Right lobe of liver (tissue), 6 donors: ENCODE data around the gene GRIN3A. TPM values are rescaled to one million over a fixed set of nuclear protein-coding genes. Genes with fewer than 3 reads are reported as not detected.

Experiments used
- ATAC-seq, 4 donors: fragments of 200-7000 bp; cut with Tn5 transposase; one replicate each; pipeline ENCODE4 v1.9.1; 2020; ENCODE audit warnings: mild to moderate bottlenecking in 4 of 4, moderate library complexity in 4 of 4
- DNase-seq, 3 donors: peaks; one replicate each; pipeline ENCODE4 v3.0.0-alpha.2; 2020
- H3K27ac ChIP-seq, 3 donors: fragments of 200-600 bp; one replicate each; pipeline ENCODE4 v1.8.0; 2022
- H3K27me3 ChIP-seq, 2 donors: fragments of 200-600 bp; one replicate each; pipeline ENCODE4 v1.8.0; 2022
- H3K36me3 ChIP-seq, 4 donors: fragments of 200-600 bp; sonication (generic) in 1 of 4; one replicate each; pipeline versions ENCODE4 v1.5.1 to v1.8.0; 2017 to 2022; ENCODE audit warnings: control low read depth in 1 of 4
- H3K4me1 ChIP-seq, 4 donors: fragments of 200-600 bp; sonication (generic) in 1 of 4; one replicate each; pipeline versions ENCODE4 v1.5.1 to v1.8.0; 2017 to 2022; ENCODE audit warnings: control low read depth in 1 of 4
- H3K4me3 ChIP-seq, 3 donors: fragments of 200-600 bp; one replicate each; pipeline ENCODE4 v1.8.0; 2022
- H3K9me3 ChIP-seq, 4 donors: fragments of 200-600 bp; sonication (generic) in 1 of 4; one replicate each; pipeline versions ENCODE4 v1.5.1 to v1.8.0; 2017 to 2022; ENCODE audit warnings: control low read depth in 1 of 4
- CTCF ChIP-seq, 4 donors: fragments of 200-600 bp in 3 of 4; fragments of 450-650 bp in 1 of 4; IDR thresholded peaks; one replicate each; pipeline versions ENCODE4 v1.5.1 to v1.8.0; 2016 to 2022; ENCODE audit warnings: antibody characterized with exemption in 4 of 4, mild to moderate bottlenecking in 2 of 4
- POLR2A ChIP-seq: fragments of 450-650 bp; IDR thresholded peaks from one replicate; pipeline ENCODE4 v1.6.1; 2017; ENCODE audit warnings: antibody characterized with exemption, mild to moderate bottlenecking
- WGBS: methylation state at CpG from one replicate; pipeline ENCODE4 v1.1.6; 2018; ENCODE audit warnings: low coverage, low lambda C conversion rate; ENCODE audit not compliant: insufficient coverage; ENCODE audit errors: missing lambda C conversion rate; 5-methylcytosine and 5-hydroxymethylcytosine counted together
- intact Hi-C, 2 donors: fragments of 100-400 bp; cut with DNase I; formaldehyde crosslinking; loops; one replicate each; pipeline versions ENCODE4 v1.11.2 to v1.14.1; 2022
- total RNA-seq, 6 experiments: library from RNA; depleted of rRNA in 2 of 6; stranded (reverse); fragments of >200 nt in 2 of 6; fragmentation: NEBNext Ultra II Directional in 3 of 6; extraction: Animal tissue kit (Norgen Biotek cat#: 25700) in 3 of 6; gene quantifications; one replicate each; pipeline versions ENCODE4 v1.1.0 to v1.2.4, GENCODE V29; 2016 to 2023
- donor health status: DM: no; HTN: yes; CAD: no.
- donor health status: DM: no; HTN: no; CAD: no.
- donor health status: DM: no; HTN: no; CAD: no.
- donor health status: DM: no; HTN: yes; CAD: no.
- donor health status: DM: no; HTN: yes; CAD: no.

Gene GRIN3A
- total RNA-seq, 6 experiments from 2014 or later: 0.05 to 0.44 (median 0.09) TPM; not detected in 1

DNA sequence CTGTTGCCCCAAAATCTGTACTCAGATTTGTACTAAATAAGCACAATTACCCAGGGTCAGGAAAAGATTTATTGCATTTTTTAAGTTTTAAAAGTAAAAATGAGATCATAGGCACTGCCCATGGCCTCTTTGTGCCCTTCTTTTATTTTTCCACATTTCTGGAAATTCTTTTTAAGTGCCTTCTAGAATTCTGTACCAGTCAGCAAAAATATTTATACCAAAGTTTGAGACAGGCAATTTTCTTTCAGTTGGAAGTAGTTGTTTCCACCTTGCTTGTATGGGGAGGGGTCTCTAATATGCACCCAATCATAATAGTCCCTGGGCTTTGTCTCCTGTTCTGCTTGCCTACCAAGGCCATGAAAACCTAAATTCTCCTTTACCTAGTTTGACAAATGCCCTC is 210.4 kb downstream of the GRIN3A start:
- intact Hi-C loops: loop anchor here in 1 of 2 donors (5.0 kb wide), 1 partner anchor 66 kb away; no protein-coding TSS in a partner anchor
- no peak for DNase-seq
- Histone ChIP-seq H3K4me1 (peaks cover 0 to 4% (median 0%) of the 10 kb centered on the region in 4 donors), H3K27ac (no peak overlapping the region), H3K9me3 (no peaks in the 10 kb centered on the region), H3K4me3 (no peak overlapping the region), H3K36me3 (no peaks in the 10 kb centered on the region), H3K27me3 (no peaks in the 10 kb centered on the region)
- TF ChIP-seq CTCF (IDR thresholded peaks at IDR 0.05) (no peak), POLR2A (no peak)
- no peak for ATAC-seq

DNA sequence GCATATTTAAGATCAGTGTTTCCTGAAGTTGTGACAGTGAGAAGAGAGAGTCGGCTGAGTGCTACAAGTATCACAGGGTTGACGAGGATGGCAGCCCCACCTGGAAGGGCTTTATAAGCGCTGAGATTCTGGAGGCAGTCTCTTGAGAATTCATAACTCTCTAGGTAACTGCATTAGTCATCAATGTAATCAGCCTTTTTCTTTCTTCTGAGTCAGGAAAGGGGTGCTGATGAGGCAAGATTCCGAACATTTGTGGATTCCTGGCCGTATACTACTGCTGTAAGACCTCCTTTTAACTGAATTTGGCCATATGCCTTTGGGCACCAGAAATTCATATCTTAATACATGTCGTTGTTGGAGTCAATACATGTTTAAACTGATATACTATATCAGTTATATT is 211.4 kb downstream of the GRIN3A start:
- H3K4me1 ChIP-seq: no peaks in the 10 kb centered on the region
- no peak for TF ChIP-seq CTCF (IDR thresholded peaks at IDR 0.05)
- TF ChIP-seq POLR2A: no peak
- no peaks in the 10 kb centered on the region for H3K36me3 ChIP-seq
- no peak for DNase-seq
- no peaks in the 10 kb centered on the region for H3K9me3 ChIP-seq
- no peaks in the 10 kb centered on the region for H3K27me3 ChIP-seq
- no peak for ATAC-seq
- intact Hi-C loops: loop anchor here in 1 of 2 donors (5.0 kb wide), 1 partner anchor 65 kb away; no protein-coding TSS in a partner anchor
- H3K4me3 ChIP-seq: no peak overlapping the region
- no peak overlapping the region for H3K27ac ChIP-seq
- WGBS: 44% methylated on average over 5 of the region's 6 CpGs

DNA sequence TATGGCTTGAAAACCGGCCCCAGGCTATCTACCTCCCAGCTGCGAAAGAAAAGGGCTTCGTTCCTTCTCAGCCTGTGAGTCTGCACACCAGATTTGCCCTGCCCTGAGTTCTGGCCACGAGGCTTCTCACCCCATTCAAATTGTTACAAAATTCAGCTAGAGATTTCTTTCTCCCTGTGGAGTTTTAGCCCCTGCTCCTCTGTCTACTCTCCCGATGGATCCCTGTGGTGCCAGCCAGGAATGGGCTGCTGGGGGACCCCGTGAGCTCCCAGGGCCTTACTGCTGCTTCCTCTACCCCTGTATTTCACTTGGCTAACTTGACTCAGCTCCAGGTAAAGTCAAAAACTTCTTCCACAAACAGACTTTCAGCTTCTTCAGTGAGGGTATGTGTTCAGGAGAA is 214.1 kb downstream of the GRIN3A start:
- intact Hi-C loops: no loop called here
- no peaks in the 10 kb centered on the region for H3K27me3 ChIP-seq
- no peak overlapping the region for H3K27ac ChIP-seq
- DNase-seq (no peak), ATAC-seq (no peak)
- no peaks in the 10 kb centered on the region for H3K36me3 ChIP-seq
- H3K4me1 ChIP-seq: no peaks in the 10 kb centered on the region
- no peak for TF ChIP-seq POLR2A
- no peak for TF ChIP-seq CTCF (IDR thresholded peaks at IDR 0.05)
- no peak overlapping the region for H3K4me3 ChIP-seq
- no peaks in the 10 kb centered on the region for H3K9me3 ChIP-seq
- WGBS: 77% methylated on average over 5 of the region's 6 CpGs

Other genes with a start within 250 kb of the GRIN3A start
- 10 to 100 TPM in 4 of 6 experiments, 1 to 10 TPM in 2; 8.7 to 19.8 (median 16.1) TPM for gene RNF20, start 204.8 kb downstream of the GRIN3A start, total RNA-seq
- not detected for gene PPP3R2, start 143.7 kb downstream of the GRIN3A start, total RNA-seq